A673 (cell line): ENCODE data around the gene PRSS21.

Experiments used
- EZH2 ChIP-seq: fragments of 200-600 bp; sonication (generic); IDR thresholded peaks from 2 replicates; pipeline ENCODE4 v1.6.1; 2017; ENCODE audit warnings: borderline replicate concordance, low read depth, mild to moderate bottlenecking, mixed read lengths, antibody characterized with exemption, low read length; ENCODE audit not compliant: poor library complexity, severe bottlenecking
- TF ChIP-seq, protein P1 (sequence below): fragments of 300-800, 200-600 bp; sonication (generic); conservative IDR thresholded peaks from 2 replicates; pipeline ENCODE4 v1.5.1; 2017; ENCODE audit warnings: low read depth, mild to moderate bottlenecking, antibody characterized with exemption, low read length, moderate library complexity, mixed read lengths

- TF ChIP-seq, protein P1, sequence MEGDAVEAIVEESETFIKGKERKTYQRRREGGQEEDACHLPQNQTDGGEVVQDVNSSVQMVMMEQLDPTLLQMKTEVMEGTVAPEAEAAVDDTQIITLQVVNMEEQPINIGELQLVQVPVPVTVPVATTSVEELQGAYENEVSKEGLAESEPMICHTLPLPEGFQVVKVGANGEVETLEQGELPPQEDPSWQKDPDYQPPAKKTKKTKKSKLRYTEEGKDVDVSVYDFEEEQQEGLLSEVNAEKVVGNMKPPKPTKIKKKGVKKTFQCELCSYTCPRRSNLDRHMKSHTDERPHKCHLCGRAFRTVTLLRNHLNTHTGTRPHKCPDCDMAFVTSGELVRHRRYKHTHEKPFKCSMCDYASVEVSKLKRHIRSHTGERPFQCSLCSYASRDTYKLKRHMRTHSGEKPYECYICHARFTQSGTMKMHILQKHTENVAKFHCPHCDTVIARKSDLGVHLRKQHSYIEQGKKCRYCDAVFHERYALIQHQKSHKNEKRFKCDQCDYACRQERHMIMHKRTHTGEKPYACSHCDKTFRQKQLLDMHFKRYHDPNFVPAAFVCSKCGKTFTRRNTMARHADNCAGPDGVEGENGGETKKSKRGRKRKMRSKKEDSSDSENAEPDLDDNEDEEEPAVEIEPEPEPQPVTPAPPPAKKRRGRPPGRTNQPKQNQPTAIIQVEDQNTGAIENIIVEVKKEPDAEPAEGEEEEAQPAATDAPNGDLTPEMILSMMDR = no peak
- TF ChIP-seq EZH2 = no peak
Observed at GRCh38 chr16:2836646-2837508, 19.8 kb downstream of the PRSS21 start.
